GM19328 (cell line): ENCODE measurements around the gene ZNF418.
A peak's percentile ranks its signal among the peaks of the same experiment; 100 is the strongest.
"Not testable (repeated sequence)": the region's sequence is repeated elsewhere in the genome, so short reads cannot be mapped to it uniquely, and the experiment has no call there.

ENCODE experiments used
- ATAC-seq: cut with Tn5 transposase; IDR thresholded peaks from one replicate; pipeline ENCODE4 v1.9.1; 2021; ENCODE audit warnings: mild to moderate bottlenecking, moderate library complexity; ENCODE audit not compliant: unreplicated experiment

The ZNF418 gene

DNA sequence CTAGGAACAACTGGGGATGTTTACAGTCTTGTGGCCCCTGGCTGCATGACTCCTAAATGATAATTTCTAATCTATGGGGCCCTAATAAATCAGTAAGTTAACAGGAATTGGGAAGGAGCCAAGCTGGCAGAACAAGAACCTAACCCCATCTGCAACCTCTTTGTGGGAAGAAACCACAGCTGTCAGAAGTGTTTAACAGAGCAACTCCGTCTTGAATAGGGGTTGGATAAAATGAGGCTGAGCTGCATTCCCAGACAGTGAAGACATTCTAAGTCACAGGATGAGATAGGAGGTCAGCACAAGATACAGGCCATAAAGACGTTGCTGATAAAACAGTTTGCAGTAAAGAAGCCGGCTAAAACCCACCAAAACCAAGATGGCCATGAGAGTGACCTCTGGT lies 44.5 kb downstream of the ZNF418 start:
- not testable (repeated sequence) for ATAC-seq

GRCh38 chr19:57888560-57889231 lies 46.5 kb downstream of the ZNF418 start, which contains the start of gene ZNF814:
Gene ZNF814 (minus strand): TSS chr19:57889037. CDS start chr19:57888802, 235 bp downstream.
- peak; percentile 73 for ATAC-seq

GRCh38 chr19:57888107-57888559 lies 47.1 kb downstream of the ZNF418 start:
- ATAC-seq = no peak

- no peak for ATAC-seq
These were observed 47.8 kb downstream of the ZNF418 start for GRCh38 chr19:57887195-57887941.

DNA sequence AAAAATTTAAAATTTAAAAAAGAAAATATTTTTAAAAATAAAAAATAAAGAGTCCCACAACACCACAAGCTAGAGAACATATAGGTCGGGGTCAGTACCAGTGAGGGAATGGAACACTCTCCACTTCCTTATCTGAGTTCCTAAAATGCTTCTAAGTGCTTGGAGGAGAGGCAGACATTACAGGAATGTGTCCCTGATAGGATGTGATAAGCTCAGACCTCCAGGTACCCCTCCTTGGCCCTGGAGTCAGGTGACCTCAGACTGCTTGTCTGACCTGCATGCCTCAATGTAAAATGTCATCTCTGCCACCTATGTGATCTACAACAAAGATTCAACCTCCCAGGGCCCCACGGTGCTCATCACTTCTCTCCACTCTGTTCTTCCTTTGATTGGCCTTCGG lies 49.2 kb downstream of the ZNF418 start:
- no peak for ATAC-seq

- not testable (repeated sequence) for ATAC-seq
These were observed 61.1 kb downstream of the ZNF418 start for GRCh38 chr19:57873883-57874799.

- ATAC-seq = no peak
These were observed 62.8 kb downstream of the ZNF418 start for GRCh38 chr19:57872450-57872849.
